ENCODE measurements around the gene LRRC74B.

DNA sequence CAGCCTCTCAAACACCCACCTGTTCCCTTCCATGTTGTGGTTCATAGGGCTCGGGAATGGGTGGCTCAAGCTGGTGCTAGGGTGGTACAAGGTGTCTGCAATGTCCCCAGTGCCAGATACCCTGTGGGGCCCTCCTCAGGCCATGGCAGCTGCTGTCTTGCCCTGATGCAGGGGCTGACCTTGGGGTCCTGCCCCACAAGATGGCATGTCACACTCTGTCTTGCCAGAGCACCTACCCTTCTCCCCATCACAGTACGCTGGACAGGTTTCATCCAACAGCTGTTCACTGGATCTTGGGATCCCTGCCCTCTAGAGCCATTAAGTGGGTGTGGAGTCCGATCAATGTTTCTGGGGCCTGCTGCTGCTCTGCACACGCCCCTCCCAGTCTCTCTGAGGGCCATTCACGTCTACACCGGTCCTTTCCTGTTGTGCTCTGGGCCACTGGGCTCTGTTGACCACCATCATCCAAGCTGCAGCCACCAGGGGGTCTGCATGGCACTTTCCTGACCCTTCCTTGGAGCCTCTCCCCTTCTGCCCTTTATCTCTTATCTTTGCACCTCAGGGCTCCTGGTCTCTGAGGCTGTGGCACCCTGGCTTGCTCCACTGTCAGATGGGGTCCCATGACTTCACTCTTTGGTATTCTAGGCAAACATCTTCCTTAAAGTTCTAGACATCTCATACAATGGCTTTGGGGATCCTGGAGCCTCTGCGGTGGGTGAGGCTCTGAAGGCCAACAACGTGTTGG lies 7.1 kb downstream of the LRRC74B start:
- no peak for TF ChIP-seq POLR2AphosphoS5 (IDR thresholded peaks at IDR 0.05)
- TF ChIP-seq, protein P1, sequence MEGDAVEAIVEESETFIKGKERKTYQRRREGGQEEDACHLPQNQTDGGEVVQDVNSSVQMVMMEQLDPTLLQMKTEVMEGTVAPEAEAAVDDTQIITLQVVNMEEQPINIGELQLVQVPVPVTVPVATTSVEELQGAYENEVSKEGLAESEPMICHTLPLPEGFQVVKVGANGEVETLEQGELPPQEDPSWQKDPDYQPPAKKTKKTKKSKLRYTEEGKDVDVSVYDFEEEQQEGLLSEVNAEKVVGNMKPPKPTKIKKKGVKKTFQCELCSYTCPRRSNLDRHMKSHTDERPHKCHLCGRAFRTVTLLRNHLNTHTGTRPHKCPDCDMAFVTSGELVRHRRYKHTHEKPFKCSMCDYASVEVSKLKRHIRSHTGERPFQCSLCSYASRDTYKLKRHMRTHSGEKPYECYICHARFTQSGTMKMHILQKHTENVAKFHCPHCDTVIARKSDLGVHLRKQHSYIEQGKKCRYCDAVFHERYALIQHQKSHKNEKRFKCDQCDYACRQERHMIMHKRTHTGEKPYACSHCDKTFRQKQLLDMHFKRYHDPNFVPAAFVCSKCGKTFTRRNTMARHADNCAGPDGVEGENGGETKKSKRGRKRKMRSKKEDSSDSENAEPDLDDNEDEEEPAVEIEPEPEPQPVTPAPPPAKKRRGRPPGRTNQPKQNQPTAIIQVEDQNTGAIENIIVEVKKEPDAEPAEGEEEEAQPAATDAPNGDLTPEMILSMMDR (IDR thresholded peaks at IDR 0.05): no peak

Measured in transverse colon (tissue), 4 donors.